NCI-H82 (cell line): Measurements from ENCODE around the gene TMEM260.
A peak's percentile ranks its signal among the peaks of the same experiment; 100 is the strongest.

Source experiments
- DNase-seq: peaks from one replicate; lab custom pipeline; 2025; lab: John Stamatoyannopoulos, UW

TMEM260 gene

DNA sequence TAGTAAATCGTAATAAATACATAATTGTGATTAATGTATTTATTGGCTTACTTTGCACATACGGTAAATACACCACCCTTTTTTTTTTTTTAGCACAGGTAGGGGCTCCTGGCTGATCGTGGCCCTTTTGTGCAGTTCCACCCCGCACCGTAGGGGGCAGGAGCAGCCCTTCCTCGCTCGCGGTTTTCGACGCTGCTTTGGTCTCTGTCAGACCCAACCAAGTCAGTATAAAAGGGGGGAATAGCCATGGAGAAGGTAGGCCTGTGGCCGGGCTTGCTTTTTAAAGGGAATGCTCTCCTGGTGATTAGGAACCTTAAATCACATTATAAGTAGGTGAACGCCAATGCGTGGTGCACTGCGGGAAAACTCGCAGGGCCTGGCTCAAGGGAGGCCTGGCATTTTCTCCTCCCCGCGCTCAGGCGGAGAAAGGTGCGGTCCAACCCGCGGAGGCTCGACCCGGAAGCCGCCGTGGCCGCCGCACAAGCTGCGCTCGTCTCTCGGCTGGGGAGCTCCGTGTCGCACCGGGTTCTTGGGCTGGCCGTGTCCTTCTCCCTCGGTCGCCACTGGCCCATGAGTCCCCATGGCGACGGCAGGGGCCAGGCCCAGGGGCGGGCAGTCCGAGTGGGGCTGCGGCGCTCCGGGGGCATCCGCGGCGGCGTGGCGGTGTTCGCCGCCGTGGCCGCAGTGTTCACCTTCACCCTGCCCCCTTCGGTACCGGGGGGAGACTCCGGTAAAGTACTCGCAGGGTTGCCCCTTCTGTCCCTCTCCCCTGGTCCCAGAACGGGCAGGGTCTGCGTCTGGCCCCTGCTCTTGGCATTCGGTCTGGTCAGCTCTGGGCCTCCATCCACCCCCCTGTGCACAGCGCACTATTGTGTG lies at the start of gene TMEM260:
Gene TMEM260, plus strand, starts transcription at position 454 of the 876 bp plus-strand sequence. Its CDS starts 117 bp downstream, at position 571.
- peak; percentile 100 for DNase-seq

DNA sequence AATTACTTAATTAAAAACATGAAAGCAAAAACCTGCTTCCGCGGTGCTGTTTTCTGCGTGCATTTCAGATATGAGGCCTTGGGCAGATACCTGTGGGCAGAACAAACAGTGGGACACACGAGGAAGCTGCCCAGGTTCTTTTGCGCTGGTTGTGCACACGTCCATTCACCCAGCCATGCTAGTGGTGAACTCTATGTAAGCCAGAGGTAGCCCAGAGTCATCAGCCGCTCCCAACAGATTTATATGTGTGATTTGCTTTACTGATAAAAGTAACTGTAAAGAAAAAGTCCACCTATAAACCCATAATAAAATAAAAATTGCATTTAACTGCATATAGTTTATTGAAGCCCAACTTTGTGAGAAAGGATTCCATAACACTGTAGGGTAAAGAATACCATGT lies 47.1 kb upstream of the TMEM260 start:
- peak; percentile 64 for DNase-seq

DNA sequence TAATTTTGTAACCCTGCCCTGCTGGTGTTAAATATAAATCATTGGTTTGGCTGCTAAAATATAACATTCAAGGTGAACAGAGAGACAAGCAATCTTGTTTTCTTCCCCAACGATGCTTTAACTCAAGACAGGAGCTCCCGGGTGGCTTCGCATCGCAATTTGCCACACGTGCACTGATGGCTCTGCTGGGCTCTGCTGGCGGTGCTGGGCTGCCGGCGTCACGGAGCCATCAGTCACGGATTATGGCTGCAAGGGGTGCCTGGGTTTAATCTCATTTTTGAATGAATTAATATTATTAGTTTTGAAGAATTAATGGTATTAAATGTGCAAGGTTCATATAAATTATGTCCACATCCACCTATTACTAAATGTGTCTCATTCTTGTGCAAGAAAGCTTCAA lies 44.9 kb upstream of the TMEM260 start:
- DNase-seq: peak; percentile 78

DNA sequence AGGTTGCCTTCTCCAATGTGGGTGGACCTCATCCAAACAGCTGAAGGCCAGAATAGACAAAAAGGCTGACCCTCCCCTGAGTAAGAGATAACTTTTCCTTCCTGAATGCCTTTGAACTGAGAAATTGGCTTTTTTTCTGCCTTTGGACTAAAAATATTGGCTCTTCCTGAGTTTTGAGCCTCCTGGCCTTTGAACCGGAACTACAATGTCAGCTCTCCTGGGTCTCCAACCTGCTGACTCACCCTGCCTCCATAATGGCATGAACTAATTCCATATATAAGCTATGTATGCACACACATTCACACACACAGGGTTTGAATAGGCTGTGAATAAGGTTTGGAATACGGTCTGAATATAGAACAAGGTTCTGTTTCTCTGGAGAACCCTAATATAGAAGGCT lies 39.7 kb upstream of the TMEM260 start:
- DNase-seq: no peak

DNA sequence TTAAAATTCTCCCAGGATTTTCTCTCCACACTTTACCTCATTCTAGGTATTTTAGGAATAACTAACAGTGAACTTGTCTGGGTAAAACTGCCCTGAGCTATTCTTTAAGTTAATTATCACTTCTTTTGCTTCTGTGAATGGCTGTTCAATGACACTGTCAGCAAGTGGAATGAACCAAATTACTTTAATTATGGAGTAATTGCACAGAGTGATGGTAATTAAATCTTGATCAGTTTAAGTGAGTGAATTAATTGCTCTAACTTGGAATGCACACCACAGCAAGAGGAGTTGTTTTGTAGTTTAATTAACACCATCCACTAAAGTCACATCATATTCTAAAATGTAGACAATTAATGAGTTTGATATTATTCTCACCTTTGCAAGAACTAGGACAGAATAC lies 36.2 kb upstream of the TMEM260 start:
- DNase-seq: no peak

DNA sequence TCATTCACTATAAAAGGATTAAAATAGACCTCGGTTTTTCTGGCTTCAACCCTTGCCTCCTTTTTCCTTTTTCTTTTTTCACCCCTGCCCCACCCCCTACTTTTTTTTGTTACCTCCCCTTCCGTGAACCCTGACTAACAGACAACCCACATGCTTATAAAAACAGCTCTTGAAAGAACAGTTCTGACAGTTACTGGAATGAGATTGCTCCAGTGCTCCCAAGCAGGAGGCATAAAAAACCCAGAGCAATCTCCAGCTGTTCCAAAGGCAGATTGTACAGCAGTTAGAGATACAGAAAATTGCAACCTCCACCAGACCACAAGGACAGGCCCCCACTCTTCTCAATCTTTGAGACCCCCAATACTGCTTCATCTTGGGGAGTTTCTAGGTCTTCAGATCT lies 29.9 kb upstream of the TMEM260 start:
- DNase-seq: no peak

DNA sequence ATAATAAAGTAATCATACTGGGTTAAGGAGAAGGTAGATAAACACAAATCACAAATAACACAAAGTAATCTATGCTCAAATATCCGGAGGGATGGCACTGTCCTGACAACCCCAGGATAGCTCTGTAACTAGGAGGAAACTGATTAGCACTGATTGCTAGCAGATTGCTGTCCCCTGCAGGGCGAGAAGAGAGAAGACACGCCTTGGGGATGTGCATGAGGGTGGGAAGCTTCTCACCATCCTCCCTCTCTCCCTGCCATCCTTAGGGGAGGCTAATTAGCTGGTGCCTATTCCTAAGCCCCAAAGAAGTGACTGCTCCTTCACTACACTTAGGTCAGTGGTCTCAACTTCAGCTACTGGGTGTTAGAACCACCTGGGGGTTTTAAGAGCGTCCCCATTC lies 27.0 kb upstream of the TMEM260 start:
- peak; percentile 89 for DNase-seq

DNA sequence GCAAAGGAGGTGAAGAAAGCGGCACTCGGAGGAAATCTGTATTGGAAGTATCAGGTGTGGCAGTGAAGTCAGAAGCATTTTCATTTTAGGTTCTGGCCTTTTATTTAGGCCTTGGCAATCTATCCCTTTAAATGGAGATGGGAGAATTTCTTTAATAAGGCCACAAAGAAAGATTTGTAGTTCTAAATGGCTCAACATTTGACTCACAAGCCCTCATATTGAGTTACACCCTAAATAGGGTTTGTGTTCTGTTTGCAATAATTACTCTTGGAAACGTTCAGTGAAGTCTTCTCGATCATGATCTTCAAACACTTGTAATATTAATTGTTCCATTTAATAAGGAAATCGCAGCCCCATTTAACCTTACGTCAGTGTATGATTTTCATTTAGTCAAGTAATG lies 25.3 kb upstream of the TMEM260 start:
- no peak for DNase-seq

DNA sequence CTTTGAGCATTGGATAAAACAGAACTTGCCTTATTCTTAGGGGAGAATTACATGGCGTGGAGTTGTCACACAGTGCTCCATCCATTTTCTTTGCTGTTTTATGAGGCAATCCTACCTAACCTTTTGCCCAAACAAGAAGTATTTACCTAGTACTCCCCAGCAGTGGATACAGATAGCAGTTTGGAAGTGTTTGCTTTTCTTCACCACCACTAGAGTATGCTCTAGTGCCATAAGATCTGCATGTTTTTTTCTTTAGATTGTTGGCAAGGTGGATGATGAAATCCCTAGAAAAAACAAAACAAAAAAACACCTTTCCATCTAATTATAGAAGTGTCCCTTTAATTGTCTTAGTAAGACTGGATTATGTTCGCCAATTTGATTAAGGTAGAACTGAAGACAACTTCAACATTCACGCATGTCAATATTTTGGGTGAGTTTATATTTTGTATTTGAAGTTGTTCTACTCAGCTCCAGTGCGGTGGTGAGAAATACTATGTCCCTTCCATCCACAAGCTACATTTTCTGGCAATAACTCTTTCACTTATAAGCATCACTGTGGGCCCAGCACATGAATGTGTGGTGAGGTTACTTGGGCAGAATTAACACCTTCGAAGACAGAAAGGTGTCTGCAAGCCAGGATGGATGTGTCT lies 23.6 kb upstream of the TMEM260 start:
- DNase-seq: peak; percentile 95

DNA sequence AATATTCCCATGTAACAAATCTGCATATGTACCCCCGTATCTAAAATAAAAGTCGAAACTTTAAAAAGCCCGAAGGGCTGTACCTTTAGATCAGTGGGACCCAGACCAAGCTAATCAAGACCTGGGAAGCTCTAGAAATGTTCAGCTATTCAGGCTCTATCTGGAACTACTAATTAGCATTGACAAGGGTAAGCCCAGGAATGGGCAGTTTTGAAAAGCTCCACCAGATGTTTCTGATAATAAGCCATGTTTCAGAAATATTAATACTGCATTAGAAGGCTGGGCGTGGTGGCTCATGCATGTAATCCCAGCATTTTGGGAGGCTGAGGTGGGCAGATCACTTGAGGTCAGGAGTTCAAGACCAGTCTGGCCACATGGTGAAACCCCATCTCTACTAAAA lies 20.4 kb upstream of the TMEM260 start:
- DNase-seq: no peak

DNA sequence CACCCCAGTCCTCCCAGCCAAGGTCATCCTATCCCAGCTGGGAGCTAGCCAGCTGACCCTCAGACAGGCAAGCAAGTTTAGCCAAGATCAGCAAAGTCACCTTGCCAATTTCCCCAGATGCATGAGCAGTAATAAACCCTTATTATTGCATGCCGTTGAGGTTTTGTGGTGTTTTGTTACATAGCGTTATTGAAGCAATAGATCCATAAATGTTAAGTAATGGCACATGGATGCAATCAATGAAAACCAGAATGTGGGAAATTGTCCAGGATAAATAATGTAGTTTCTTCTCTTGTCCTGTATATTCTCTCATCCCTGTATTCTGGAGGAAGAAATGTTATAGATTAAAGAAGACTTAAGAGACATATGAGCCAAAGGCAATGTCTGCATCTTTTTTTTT lies 18.0 kb upstream of the TMEM260 start:
- DNase-seq: no peak

DNA sequence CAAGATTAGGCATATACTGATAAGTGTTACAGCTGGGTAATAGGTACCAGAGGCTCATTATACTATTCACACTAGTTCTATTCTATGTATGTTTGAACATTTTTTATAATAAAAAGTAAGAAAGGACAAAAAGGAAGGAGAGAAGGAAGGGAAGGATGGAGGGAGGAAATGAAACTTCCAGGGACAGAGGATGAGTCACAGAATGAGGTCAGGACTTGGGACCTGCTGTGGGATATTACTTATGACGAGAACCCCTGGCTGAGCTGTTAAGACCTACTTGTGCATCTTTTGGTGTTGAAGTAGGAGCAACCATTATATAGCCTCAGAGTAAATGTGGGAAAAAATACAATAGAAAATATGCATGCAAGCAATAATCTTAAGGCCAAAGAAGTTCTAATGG lies 16.7 kb upstream of the TMEM260 start:
- no peak for DNase-seq

DNA sequence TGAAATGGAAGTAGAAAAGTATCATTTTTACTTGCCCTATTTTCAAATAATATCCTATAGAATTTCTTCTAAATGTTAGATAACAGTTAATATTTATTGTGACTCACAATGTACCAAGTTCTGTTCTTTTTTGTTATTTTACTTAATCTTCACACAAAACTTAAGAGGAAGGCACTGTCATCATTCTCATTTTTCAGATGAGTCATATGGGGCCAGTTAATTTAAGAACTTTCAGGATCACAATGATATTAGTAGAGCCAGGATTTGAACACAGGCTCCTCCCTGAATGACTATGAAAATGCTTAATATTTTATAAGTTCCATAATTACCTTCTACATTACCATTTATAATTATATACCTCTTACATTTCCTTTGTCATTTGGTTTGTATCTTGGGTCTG lies 10.4 kb upstream of the TMEM260 start:
- DNase-seq: no peak

DNA sequence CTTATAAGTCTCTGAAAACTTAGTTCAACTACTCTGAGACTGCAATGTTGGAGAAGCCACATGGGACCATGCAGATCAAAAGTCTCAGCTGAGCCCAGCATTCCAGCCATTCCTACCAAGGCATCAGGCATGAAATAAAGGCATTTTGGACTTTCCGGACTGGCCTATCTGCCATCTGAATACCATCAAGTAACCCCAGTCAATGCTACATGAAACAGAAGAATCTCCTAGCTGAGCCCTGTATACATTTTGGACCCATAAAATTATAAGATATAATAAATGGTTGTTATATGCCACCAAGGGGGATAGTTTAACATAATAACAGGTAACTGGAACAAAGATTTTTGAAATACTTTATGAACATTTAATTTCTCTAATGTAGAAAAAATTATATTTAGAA lies 9.3 kb upstream of the TMEM260 start:
- DNase-seq: no peak

DNA sequence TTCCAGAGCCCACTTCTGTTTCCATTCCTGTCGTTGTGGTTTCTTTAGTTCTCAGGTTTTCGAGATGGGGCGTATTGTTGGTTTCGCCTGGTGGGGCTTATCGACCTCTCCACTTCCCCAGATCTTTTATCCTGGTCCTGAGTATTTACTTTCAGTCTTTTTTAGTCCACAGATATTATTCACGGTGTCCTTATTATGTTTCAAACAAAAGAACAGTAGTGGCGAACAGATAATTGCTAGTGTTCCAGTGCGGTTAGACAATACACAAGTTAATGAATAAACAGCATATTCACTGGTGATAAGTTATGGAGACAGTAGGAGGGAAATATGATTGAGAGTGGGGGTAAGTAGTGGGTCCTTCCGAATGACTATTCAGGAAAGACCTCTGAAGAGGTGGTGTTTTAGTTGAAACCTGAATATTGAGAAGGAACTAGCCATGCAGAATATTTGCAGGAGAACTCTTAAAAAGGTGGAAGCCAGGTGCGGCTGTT lies 668 bp downstream of the TMEM260 start:
- DNase-seq: no peak

DNA sequence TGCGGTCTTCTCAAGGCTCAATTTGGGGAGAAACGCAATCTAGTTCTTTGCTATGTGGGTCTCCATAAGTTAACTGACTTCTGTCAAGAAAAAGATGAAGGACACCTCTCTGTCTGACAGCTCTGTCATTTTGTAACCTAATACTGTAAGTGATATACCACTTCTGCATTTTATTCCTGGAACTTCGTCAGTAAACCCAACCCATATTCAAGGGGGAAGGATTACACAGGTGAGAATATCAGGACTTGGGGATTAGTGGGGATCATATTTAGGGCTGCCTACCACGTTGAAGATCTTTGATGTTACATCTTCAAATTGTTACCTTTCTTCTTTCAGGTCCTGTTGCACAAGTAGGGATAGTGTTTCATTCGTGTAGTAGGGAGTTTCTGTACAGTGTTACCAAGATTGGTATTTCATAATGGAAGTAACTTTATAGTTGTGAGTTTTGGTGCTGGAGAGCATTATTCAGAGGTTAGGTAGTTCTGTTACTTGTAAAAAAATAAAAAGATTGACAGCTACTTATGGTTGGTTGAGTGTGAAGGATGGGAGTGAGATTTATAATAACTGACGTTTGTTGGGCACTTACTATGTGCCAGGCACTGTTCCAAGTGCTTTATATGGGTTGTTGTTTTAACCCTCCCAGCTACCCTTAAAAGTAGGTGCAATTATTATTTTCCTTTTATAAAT lies 1.6 kb downstream of the TMEM260 start:
- DNase-seq: no peak

DNA sequence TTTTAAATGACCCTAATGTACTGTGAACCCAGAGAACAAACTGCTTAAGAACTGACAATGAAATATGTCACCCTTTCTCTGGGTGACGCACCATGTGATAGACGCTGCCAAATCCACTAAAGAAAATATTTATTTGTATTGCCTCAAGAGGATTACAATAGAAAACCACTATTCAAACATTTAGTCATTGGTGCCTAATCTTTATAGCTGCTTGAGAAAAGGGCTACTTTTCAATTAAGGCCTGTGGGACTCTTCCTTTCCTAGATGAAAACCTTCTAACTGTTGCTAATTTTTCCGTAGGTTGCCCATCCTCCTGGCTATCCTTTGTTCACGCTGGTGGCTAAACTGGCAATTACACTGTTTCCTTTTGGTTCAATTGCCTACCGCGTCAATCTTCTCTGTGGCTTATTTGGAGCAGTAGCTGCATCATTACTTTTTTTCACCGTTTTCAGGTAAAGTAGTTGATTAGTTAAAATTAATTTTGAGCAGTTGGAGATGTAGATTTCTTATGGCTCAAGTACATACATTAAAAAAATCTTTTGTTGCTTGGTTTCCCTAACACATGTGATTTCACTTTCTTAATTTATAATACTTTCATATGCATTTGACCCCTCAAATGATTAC lies 6.0 kb downstream of the TMEM260 start:
- DNase-seq: peak; percentile 80

DNA sequence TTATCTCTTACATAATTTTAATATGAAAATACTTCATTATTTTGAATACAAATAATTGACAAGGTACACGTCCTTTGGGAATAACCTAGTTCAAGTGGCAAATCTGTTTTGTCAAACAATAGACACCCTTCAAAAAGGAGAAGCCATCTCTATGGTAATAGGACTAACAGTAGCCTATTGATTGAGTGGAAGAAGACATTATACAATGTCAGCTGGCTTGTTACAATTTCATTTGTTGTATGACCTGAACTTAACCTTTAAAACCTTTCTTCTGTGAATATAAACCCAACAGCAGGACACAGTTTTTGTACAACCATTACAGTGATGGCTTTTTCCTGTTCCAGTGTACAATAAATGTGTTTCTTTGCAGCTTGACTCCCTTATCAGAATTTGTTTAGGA lies 8.1 kb downstream of the TMEM260 start:
- peak; percentile 90 for DNase-seq

DNA sequence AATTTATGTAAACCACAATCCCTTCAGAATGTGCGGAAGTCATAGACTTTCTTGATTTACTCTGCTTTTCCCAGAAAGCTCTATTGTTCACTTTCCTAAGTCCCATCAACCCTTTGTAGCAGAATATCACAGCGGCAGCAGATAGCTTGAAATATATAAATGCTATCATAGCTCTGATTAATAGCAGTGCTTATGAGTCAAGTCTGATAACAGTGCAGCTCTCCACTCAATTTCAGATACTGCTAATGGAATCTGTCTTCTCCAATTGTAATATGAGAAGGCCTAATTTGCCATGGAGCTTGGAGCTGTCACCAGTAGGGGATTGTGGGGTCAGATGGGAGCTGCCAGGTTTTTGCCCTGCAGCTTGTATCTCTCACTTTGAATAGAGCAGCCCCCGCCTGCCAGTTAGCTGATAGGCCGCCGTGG lies 10.9 kb downstream of the TMEM260 start:
- DNase-seq: peak; percentile 100

DNA sequence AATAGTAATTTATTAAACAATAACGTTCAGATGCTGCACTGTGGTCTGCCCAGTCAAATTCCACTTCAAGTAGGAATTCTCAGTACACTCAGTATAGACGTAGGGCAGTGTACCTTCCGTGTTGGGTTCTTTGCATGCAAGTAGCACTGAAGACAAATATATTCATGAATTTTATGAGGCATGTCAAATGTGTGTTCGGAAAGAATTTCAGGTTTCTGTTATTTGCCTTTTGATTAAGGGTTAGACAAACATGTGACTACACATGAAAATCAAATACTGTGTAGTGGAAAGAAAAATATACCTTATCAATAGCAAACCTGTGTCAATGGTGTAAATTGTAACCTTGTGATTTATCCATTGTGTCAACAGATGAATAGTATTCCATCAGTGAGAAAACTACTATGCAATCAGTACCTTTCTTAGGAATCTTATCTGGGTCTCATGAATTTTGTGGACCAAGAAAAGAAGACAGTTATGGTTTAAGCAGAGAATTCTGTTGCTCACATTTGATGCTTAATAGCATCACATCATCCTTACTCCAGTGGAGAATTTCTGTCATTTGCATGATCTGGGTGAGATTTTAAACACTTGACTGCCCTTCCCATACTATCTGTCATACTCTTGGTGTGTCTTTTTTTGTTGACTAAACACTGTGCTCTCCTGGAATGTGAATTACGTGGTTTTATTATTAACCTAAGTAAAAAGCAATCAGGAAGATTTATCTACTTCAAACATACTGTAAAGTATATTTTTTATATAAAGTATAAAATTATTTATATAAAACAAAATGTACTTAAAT lies 13.3 kb downstream of the TMEM260 start:
- DNase-seq: no peak

DNA sequence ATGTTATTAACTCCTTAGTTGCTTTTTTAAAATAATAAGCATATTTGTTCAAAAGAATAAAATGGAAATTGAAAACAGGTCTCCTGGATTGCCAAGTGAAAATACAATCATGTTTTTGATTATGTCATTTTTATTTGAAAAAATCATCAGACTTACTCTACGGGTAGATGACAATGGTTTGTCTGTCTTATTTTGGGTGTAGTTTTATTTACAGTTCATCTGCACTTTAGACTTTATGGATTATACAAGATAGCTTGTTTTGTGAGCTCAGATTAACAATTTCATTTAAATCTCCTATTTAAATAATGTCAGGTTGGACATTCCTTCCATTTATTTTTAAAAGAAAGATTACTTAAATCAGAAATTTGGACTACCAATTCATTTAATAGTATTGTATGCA lies 14.8 kb downstream of the TMEM260 start:
- no peak for DNase-seq
